Stimulated activated CD4-positive, alpha-beta T cell treated with anti-CD3 and anti-CD28 coated beads, TNF-alpha, amount 100 ng/mL, for 48 hours (primary cell): ENCODE measurements around the gene KREMEN2.
A peak's percentile ranks its signal among the peaks of the same experiment; 100 is the strongest.

Source experiments
- DNase-seq, 3 donors: peaks; one replicate each; pipeline ENCODE4 v3.0.0-alpha.2; 2020; ENCODE audit warnings: low read depth in 3 of 3

KREMEN2 gene

GRCh38 chr16:2966043-2966807 lies 2.1 kb downstream of the KREMEN2 start:
- no peak for DNase-seq

GRCh38 chr16:2966808-2967191 lies 2.7 kb downstream of the KREMEN2 start:
- DNase-seq, result no peak

- no peak for DNase-seq
Measured at GRCh38 chr16:2967211-2967631, 3.1 kb downstream of the KREMEN2 start.

- DNase-seq, result no peak
Measured at GRCh38 chr16:2967721-2968161, 3.7 kb downstream of the KREMEN2 start.

GRCh38 chr16:2968368-2968737 lies 4.3 kb downstream of the KREMEN2 start:
- DNase-seq, result no peak

- DNase-seq, result peak; percentile 66 to 81 (median 74)
Measured at GRCh38 chr16:2968738-2969544, 4.9 kb downstream of the KREMEN2 start, which contains the start of gene PAQR4. Gene PAQR4 (plus strand): TSS chr16:2969348. CDS start chr16:2969675, 327 bp downstream.

GRCh38 chr16:2969545-2970521 lies 5.8 kb downstream of the KREMEN2 start:
- peak; percentile 70 to 84 (median 74) for DNase-seq

GRCh38 chr16:2970563-2970962 lies 6.5 kb downstream of the KREMEN2 start:
- DNase-seq, result no peak

GRCh38 chr16:2971134-2971984 lies 7.3 kb downstream of the KREMEN2 start:
- DNase-seq, result no peak

- no peak for DNase-seq
Measured at GRCh38 chr16:2971985-2972784, 8.1 kb downstream of the KREMEN2 start.

- DNase-seq, result no peak
Measured at GRCh38 chr16:2973093-2973492, 9.0 kb downstream of the KREMEN2 start.

GRCh38 chr16:2973605-2974318 lies 9.7 kb downstream of the KREMEN2 start:
- no peak for DNase-seq

- no peak for DNase-seq
Measured at GRCh38 chr16:2974319-2975056, 10.4 kb downstream of the KREMEN2 start.

GRCh38 chr16:2975161-2975795 lies 11.2 kb downstream of the KREMEN2 start:
- DNase-seq, result no peak

GRCh38 chr16:2976201-2976600 lies 12.1 kb downstream of the KREMEN2 start:
- no peak for DNase-seq

- DNase-seq, result no peak
Measured at GRCh38 chr16:2976673-2977072, 12.6 kb downstream of the KREMEN2 start.

- DNase-seq, result no peak
Measured at GRCh38 chr16:2977440-2977839, 13.4 kb downstream of the KREMEN2 start.

GRCh38 chr16:2979669-2980226 lies 15.7 kb downstream of the KREMEN2 start:
- DNase-seq, result no peak
